Left cardiac atrium (tissue), 4 donors: Measurements from ENCODE around the gene CYP4A22. TPM values are rescaled to one million over a fixed set of nuclear protein-coding genes. Genes with fewer than 3 reads are reported as not detected.
"Not testable (repeated sequence)": the region's sequence is repeated elsewhere in the genome, so short reads cannot be mapped to it uniquely, and the experiment has no call there.

Experiments used
- ATAC-seq, 2 donors: fragments of 200-7000 bp; cut with Tn5 transposase; one replicate each; pipeline ENCODE4 v1.9.1; 2020; ENCODE audit warnings: mild to moderate bottlenecking in 2 of 2, moderate library complexity in 2 of 2
- DNase-seq: peaks from one replicate; pipeline ENCODE4 v3.0.0-alpha.2; 2020
- intact Hi-C, 2 donors: fragments of 100-400 bp; cut with DNase I; formaldehyde crosslinking; loops; one replicate each; pipeline versions ENCODE4 v1.14.1 to v1.15.1; 2022 to 2023
- long read RNA-seq: library from polyadenylated mRNA; unstranded; transcript quantifications from one replicate; pipeline ENCODE4 v2.0.0, GENCODE V29; 2021
- total RNA-seq, 2 donors: library from RNA; stranded (reverse); fragmentation: NEBNext Ultra II Directional; extraction: Animal tissue kit (Norgen Biotek cat#: 25700); gene quantifications; one replicate each; pipeline ENCODE4 v1.2.1, GENCODE V29; 2021
- donor health status: DM: no; HTN: yes; CAD: no.
- donor health status: DM: no; HTN: yes; CAD: no; lungs with severe emphysema.
- donor health status: DM: yes; HTN: yes; CAD: no.
- donor health status: Dilated cardiomyopathy.

Gene CYP4A22, protein sequence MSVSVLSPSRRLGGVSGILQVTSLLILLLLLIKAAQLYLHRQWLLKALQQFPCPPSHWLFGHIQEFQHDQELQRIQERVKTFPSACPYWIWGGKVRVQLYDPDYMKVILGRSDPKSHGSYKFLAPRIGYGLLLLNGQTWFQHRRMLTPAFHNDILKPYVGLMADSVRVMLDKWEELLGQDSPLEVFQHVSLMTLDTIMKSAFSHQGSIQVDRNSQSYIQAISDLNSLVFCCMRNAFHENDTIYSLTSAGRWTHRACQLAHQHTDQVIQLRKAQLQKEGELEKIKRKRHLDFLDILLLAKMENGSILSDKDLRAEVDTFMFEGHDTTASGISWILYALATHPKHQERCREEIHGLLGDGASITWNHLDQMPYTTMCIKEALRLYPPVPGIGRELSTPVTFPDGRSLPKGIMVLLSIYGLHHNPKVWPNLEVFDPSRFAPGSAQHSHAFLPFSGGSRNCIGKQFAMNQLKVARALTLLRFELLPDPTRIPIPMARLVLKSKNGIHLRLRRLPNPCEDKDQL
- not detected for total RNA-seq
- long read RNA-seq, result 0 reads

DNA sequence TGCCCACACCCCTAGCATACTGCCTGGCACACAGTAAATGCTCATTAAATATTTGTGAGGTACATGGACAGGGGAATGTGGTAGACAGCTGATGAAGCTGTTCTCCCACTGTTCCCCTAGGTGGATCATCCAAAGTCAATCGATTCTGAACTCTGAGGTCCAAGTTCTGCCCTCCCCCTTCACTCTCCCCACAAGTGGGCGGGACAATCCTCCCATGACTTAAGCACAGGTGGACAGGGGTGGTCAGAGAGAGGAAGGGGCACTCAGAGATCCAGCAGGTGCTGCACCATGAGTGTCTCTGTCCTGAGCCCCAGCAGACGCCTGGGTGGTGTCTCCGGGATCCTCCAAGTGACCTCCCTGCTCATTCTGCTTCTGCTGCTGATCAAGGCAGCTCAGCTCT is at the start of gene CYP4A22:
Gene CYP4A22, plus strand, starts transcription at position 244 of the 400 bp plus-strand sequence. Its CDS starts 45 bp downstream, at position 289.
- DNase-seq (no peak), ATAC-seq (no peak)
- intact Hi-C loops, result no loop called here

DNA sequence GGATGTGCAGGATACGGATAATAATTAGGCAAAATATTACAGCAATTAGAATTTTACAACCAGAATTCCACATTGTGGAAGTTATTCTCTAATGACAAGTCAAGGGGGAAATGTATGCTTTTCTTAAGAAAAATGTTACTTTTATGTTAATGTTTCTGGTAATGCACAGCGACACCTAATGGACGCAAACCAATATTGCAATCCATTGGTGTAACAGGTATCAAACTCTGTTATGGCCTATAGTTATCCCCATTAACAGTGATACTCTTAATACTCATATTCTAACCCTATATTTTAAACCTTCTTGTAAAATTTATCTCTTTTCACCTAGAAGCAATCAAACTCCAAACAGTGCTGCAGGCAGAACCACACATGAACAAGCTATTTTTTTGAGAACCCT is 47.9 kb upstream of the CYP4A22 start:
- DNase-seq, result peak; percentile 20
- ATAC-seq, intact Hi-C loops: not testable (repeated sequence)

DNA sequence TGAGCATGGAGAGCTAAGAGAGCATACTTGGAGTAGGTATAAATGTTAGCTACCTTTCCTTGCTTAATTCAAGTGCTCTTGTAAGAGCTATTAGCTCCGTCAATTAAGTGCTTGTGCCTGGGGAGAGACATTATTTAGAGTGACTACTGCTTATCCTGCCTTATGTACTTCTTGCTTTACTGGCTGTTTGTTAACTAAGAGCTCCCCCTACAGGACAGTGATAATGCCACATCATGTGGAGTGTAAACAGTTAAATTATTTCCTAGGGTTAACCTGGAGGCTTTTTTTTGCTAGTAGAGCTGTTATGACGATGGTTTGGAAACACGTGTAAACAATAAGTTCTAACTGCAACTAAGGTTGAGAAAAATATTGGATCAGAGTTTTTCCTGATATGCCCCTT is 45.8 kb upstream of the CYP4A22 start:
- intact Hi-C loops, DNase-seq, ATAC-seq: not testable (repeated sequence)

DNA sequence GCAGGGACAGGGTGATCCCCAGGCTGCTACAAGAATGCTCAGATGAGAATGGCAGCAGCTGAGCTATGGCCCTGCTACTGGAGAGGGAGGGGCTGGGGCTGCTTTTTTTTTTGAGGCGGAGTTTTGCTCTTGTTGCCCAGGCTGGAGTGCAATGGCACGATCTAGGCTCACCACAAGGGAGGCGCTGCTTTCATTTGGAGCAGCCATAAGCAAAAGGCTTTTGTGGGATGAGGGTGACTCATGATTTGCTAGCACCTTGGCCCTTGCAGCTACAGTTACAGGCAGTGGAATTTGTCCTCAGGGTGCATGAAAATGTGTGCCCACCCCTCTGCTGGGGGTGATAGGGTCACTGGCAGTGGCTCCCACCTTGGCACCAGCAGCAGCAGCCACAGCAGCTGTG is 32.4 kb upstream of the CYP4A22 start:
- DNase-seq (no peak), ATAC-seq (no peak)
- intact Hi-C loops, result no loop called here

DNA sequence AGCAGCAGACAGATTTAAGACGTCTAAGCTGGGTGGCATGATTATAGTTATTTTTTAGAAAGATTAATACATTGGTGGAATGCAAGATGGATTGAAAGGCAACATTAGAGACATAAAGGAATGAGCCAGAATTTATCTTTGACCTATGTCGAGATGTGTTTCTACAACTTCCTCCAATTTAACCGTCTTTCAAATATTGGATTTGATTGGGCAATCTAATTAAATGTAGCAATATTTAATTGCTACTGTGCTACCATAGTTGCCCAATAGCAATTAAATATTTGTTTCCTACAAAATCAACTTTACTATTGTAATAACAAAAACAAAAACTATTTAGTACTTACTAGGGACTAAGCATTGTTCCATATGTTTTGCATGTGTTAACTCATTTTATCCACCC is 30.4 kb upstream of the CYP4A22 start:
- DNase-seq (no peak), ATAC-seq (no peak)
- intact Hi-C loops, result no loop called here

DNA sequence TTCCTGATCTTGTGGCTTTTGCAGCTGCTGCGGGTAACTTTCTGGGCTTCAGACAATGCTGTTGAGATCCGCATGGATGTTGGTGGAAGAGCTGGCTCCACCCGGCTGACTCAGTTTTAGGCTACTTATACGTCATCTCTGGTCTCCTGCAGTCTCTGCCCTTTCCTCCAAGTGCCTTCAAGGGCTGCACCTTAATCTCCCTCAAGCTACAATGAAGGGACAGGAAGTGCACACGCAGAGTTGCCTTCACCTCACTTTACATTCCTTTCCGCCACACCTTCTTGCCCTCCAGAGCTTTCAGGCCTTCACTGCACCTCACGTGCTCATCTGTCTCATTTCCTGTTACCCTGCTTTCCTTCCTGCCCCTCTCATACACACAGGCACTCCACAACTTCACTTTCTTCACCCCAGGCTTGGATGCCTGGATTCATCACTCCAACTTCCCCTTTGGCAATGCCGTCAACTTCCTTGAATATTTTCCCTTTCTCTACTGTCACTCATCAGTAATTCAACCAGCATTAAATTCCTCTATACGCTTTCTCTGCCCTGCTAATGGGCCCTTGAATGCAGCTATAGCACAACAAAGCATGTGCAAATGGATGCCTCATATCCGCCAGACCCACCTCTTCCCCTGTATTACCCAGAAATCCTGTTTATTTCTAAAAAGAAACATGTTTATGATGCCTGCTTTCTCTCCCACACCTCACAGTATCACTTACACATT is 29.2 kb upstream of the CYP4A22 start:
- intact Hi-C loops, DNase-seq, ATAC-seq: not testable (repeated sequence)

DNA sequence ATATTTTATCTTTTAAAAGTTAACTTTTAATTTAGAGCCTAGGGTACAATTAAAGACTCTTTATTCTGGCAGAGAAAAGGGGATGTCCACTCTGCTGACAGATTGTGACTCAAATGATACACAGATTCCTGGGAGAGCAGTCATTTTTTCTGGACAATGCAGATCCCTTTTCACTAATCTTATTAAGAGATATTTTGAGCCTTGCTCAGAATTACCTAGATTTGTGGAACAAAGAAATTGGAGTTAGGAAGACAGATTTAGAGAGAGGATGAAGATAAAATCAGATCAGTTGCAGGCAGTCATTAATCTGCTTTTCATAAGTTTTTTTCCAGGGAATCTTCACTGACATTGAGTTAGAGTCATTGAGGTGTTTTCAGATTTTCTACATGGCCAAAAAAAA is 27.8 kb upstream of the CYP4A22 start:
- DNase-seq, ATAC-seq, intact Hi-C loops: not testable (repeated sequence)

DNA sequence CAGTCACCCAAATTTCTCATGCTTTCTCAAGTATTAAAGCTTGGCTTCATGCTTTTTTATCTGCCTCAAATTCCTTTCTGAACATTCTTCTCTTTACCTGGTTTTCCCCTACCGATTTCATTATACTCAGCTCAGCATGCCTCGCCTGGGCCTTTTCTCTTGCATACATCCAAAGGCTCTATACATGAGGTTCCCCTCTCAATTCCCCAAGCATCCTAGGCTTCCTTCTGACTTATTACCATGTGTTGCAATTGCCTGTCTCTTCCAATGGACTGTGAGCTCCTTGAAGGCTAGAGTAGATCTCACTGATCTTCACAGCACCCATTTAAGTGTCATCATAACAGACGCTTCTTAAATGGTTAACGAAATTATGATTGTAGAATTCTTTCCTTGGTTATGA is 24.1 kb upstream of the CYP4A22 start:
- DNase-seq (no peak), ATAC-seq (no peak)
- intact Hi-C loops, result no loop called here

DNA sequence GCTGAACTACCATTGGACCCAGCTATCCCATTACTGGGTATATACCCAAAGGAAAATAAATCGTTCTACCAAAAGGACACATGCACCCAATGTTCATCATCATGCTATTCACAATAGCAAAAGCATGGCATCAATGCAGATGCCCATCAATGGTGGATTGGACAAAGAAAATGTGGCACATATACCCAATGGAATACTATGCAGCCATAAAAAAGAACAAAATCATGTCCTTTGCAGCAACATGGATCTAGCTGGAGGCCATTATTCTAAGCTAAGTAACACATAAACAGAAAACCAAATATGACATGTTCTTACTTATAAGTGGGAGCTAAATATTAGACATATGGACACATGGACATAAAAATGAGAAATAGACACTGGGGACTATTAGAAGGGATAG is 16.2 kb upstream of the CYP4A22 start:
- ATAC-seq, intact Hi-C loops, DNase-seq: not testable (repeated sequence)

DNA sequence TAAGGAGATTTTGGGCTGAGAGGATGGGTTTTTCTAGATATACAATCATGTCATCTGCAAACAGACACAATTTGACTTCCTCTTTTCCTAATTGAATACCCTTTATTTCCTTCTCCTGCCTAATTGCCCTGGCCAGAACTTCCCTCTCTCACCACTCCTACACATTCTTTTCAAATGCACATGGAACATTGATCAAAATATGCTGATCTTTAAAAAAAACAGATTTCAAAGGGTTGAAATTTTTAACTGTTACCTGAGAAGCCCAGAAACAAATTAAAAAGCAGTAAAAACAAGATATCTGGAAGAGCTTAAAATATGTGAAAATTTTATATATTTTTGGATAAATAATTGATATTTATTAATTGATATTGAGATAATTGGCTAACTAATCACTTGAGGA is 12.4 kb upstream of the CYP4A22 start:
- DNase-seq, ATAC-seq, intact Hi-C loops: not testable (repeated sequence)

DNA sequence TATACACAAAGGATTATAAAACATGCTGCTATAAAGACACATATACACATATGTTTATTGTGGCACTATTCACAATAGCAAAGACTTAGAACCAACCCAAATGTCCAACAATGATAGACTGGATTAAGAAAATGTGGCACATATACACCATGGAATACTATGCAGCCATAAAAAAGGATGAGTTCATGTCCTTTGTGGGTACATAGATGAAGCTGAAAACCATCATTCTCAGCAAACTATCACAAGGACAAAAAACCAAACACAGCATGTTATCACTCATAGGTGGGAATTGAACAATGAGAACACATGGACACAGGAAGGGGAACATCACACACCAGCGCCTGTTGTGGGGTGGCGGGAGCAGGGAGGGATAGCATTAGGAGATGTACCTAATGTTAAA is 10.2 kb upstream of the CYP4A22 start:
- ATAC-seq, intact Hi-C loops, DNase-seq: not testable (repeated sequence)

DNA sequence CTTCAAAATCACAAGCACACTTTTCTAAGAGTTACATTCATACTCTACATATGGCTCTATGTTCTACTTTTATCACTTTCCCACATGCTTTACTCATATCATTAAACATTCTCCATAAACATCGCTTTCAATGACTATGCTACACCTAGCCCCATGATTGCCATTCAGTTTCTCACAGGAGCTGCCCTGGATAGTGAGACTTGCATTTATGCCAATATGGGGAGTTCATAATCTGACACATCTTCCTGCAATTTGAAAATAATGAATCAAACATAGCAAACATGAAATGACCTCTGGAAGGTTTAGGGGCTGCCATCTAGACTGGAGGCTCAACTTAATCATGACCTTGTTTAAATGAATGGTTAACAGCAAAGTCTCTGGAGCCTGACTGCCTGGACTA is 9.0 kb upstream of the CYP4A22 start:
- DNase-seq (no peak), ATAC-seq (no peak)
- intact Hi-C loops, result no loop called here

DNA sequence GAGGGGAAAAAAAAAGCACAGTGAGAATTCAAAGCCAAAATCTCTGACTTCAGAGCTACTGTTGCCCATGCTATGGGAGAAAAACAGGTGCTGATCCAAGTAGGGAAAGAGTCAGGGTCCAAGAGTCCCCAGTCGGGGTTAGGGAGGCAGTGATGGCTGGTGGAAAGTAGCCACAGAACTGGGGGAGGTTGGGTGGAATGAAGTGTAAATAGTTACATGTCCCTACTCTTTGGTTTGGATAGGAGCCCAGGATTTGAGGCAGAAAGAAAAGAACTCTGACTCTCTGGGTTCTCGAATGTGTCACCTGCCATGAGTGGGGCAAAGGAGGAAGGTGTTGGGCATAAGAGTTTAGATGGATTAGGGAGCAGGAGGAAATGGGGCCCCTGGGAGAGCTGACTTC is 8.4 kb upstream of the CYP4A22 start:
- DNase-seq, ATAC-seq, intact Hi-C loops: not testable (repeated sequence)

DNA sequence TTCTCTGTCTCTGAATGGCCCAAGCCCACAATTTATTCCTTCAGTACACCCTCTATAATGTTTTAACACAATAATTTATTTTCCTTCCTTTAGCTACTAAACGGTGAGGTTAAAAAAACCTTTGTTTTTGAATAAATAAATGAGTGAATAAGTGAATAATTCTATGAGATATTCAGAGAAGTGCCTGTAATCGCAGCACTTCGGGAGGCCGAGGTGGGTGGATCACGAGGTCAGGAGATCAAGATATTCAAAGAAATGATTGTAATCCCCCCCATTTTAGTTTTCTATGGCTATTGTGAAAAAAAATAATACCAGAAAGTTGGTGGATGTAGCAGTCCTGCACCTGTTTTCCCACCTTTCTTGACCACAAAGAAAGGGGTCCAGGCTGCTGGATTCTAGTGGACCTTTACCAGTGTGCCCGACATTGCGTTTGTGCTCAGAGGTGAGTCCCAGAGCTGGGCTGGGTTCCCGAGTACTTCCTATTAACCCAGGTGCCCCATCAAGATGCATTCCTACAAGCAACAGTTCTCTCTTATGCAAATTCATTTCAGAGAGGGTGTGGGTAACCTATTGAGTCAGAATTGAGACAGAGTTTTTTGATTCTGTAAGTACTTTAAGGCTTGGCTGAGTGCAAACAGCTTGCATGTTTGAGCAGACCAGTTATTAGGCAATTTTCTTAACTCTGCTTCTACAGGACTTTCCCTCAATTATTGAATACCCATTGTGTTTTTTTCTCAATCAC is 7.6 kb upstream of the CYP4A22 start:
- ATAC-seq, DNase-seq, intact Hi-C loops: not testable (repeated sequence)

DNA sequence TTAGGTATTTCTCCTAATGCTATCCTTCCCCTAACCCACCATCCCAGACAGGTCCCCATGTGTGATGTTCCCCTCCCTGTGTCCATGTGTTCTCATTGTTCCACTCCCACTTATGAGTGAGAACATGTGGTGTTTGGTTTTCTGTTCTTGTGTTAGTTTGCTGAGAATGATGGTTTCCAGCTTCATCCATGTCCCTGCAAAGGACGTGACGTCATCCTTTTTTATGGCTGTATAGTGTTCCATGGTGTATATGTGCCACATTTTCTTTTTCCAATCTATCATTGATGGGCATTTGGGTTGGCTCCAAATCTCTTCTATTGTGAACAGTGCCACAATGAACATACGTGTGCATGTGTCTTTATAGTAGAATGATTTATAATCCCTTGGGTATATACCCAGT is 4.6 kb upstream of the CYP4A22 start:
- DNase-seq, result not testable (repeated sequence)

DNA sequence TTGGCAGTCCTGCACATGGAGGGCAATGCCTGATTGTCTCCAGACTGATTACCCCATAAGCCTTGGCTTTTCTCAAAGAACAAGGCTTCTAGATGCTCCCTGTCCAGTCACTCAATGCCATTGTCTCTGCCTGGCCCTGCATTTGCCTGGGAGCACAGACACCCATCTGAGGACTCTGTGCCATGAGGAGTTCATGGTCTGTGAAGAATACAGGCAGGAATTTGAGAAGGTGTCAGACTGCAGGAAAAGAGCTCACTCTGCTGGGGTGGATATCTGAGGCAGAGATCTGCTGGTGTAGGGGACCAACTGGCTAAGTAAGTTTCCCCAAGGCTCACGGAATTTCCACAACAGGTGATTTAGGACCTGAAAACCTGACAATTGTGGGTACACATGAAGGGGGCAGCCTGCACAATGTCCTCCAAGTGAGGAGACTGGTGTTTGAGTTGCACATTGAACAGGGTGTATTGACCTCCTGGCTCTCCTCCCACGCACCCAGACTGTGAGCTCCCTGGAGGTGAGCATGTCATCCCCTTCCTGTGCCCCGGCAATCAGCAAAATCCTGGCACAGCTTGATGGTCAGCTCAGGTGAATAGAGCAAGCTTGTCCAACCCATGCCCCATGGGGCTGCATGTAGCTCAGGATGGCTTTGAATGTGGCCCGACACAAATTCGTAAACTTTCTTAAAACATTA is 829 bp downstream of the CYP4A22 start:
- intact Hi-C loops, result no loop called here
- DNase-seq (no peak), ATAC-seq (no peak)

More for the DNA sequence above, 4.6 kb upstream of the CYP4A22 start:
- ATAC-seq, intact Hi-C loops: not testable (repeated sequence)

DNA sequence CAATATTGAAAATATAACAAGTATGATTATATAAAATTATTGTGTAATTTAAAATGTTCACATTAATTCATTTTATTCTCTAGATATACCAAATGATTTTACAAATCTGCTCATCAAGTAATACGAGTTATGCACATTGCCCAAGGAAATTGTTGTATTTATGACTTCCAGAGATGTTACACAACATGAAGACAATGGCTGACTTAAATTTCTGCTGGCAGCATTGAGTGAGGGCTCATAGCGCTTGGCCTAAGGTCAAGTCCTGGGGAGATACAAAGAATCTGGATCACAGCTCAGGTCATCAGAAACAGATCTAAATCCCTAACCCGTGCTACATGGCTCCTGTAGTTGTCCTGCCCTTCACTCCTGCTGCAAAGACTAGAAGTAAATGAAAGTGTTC is 3.1 kb downstream of the CYP4A22 start:
- ATAC-seq, DNase-seq, intact Hi-C loops: not testable (repeated sequence)

DNA sequence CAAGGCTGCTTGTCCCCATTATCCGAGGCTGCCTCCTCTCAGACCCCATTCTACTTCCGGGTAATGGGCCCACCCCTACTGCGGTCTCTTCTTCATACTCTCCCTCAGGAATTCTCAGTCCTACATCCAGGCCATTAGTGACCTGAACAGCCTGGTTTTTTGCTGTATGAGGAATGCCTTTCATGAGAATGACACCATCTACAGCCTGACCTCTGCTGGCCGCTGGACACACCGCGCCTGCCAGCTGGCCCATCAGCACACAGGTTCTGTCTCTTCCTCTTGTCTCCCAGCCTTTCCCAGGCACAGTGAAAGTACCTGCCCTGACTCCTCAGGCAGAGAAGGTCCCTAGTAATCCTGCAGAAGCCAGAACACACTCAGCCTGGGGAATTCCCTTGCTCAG is 6.4 kb downstream of the CYP4A22 start:
- ATAC-seq, DNase-seq, intact Hi-C loops: not testable (repeated sequence)

DNA sequence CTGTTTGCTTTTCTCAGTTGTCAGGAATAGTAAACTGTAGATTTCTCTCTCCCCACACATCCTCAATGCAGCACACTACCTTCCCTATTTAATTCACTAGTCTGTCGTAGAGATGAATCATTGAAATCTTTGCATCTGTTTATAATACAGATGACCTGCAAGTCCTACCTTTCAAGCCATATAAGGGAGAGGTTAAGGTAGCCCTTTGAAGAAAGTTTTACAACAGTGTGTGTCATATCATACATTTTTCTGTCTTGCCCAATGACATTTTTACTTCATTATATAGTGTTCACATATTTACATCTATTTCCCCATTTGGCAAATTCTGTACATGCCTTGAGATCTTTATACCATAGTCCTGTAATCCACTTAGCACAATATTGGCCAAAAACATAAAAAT is 9.3 kb downstream of the CYP4A22 start:
- ATAC-seq, DNase-seq, intact Hi-C loops: not testable (repeated sequence)
